GM18508 (cell line): ENCODE results near the gene GPX8.

Source experiments
- ATAC-seq: cut with Tn5 transposase; IDR thresholded peaks from one replicate; pipeline ENCODE4 v1.9.1; 2021; ENCODE audit warnings: moderate number of reproducible peaks; ENCODE audit not compliant: insufficient read depth, unreplicated experiment

Gene GPX8

GRCh38 chr5:55172051-55172899 is 12.3 kb downstream of the GPX8 start:
- peak; percentile 59 for ATAC-seq

GRCh38 chr5:55172937-55173686 is 13.1 kb downstream of the GPX8 start, which contains the start of gene CDC20B:
CDC20B (minus strand) TSS chr5:55173177; CDS start chr5:55173000, 177 bp downstream.
- ATAC-seq: no peak

GRCh38 chr5:55173687-55174230 is 13.8 kb downstream of the GPX8 start:
- no peak for ATAC-seq

- ATAC-seq: no peak
Observed at GRCh38 chr5:55175781-55176175, 15.8 kb downstream of the GPX8 start.

GRCh38 chr5:55176176-55176818 is 16.3 kb downstream of the GPX8 start:
- ATAC-seq: no peak

- no peak for ATAC-seq
Observed at GRCh38 chr5:55177078-55177477, 17.1 kb downstream of the GPX8 start.

GRCh38 chr5:55180016-55180415 is 20.0 kb downstream of the GPX8 start:
- ATAC-seq: no peak

GRCh38 chr5:55187370-55187769 is 27.4 kb downstream of the GPX8 start:
- no peak for ATAC-seq

- no peak for ATAC-seq
Observed at GRCh38 chr5:55188656-55189540, 28.9 kb downstream of the GPX8 start.

- no peak for ATAC-seq
Observed at GRCh38 chr5:55191165-55191564, 31.2 kb downstream of the GPX8 start.

GRCh38 chr5:55205001-55205400 is 45.0 kb downstream of the GPX8 start:
- no peak for ATAC-seq

GRCh38 chr5:55211184-55211874 is 51.4 kb downstream of the GPX8 start:
- no peak for ATAC-seq
